ENCODE data around the gene MIGA1.

Gene MIGA1

DNA sequence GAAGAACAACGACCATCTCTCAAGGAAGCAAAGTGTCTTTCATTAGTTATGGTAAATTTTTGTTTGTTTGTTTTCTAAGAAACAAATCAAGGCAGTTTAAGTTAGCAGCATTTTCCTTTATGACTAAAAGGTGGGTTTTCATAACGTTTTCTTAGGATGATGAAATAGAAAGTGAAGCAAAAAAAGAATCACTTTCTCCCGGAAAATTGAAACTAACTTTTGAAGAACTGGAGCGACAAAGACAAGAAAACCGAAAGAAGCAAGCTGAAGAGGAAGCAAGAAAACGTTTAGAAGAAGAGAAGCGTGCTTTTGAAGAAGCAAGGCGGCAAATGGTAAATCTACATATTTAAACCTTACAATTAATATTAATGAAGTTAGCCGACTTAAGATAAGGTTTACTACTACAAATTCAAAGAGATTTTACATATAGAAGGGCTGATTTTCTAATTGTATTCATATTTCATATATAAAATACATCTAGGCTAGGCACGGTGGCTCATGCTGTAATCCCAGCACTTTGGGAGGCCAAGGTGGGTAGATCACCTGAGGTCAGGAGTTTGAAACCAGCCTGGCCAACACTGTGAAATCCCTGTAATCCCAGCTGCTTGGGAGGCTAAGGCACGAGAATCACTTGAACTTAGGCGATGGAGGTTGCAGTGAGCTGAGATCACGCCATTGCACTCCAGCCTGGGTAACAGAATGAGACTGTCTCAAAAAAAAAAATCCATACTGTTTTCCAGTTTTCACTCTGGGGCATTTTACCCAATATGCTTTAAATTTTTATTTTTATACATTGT, 147.3 kb downstream of the MIGA1 start:
- H3K27me3 ChIP-seq (ENCODE audit: control insufficient read depth, low read length), result peaks cover 14% of the 10 kb centered on the region
- H3K4me2 ChIP-seq (ENCODE audit: low read length), result peak overlapping the region; percentile 54
- peak overlapping the region; percentile 40 for H3K4me3 ChIP-seq (ENCODE audit: low read length)
- H3K9me3 ChIP-seq (ENCODE audit: control insufficient read depth, insufficient read depth, low read length), result no peaks in the 10 kb centered on the region
- H3K79me2 ChIP-seq (ENCODE audit: control insufficient read depth, low read length), result no peaks in the 10 kb centered on the region
- no peaks in the 10 kb centered on the region for H4K20me1 ChIP-seq (ENCODE audit: control insufficient read depth, insufficient read depth, low read depth, low read length)
- H3K36me3 ChIP-seq (ENCODE audit: control insufficient read depth, low read length), result no peaks in the 10 kb centered on the region
- TF ChIP-seq, protein P1, sequence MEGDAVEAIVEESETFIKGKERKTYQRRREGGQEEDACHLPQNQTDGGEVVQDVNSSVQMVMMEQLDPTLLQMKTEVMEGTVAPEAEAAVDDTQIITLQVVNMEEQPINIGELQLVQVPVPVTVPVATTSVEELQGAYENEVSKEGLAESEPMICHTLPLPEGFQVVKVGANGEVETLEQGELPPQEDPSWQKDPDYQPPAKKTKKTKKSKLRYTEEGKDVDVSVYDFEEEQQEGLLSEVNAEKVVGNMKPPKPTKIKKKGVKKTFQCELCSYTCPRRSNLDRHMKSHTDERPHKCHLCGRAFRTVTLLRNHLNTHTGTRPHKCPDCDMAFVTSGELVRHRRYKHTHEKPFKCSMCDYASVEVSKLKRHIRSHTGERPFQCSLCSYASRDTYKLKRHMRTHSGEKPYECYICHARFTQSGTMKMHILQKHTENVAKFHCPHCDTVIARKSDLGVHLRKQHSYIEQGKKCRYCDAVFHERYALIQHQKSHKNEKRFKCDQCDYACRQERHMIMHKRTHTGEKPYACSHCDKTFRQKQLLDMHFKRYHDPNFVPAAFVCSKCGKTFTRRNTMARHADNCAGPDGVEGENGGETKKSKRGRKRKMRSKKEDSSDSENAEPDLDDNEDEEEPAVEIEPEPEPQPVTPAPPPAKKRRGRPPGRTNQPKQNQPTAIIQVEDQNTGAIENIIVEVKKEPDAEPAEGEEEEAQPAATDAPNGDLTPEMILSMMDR (IDR thresholded peaks at IDR 0.05; ENCODE audit: low read depth, low read length, poor library complexity, severe bottlenecking), result no peak
- TF ChIP-seq EZH2phosphoT487 (IDR thresholded peaks at IDR 0.05; ENCODE audit: borderline replicate concordance, low read length), result no peak
- H3K4me1 ChIP-seq (ENCODE audit: control insufficient read depth, low read length), result no peaks in the 10 kb centered on the region
- H3K27ac ChIP-seq (ENCODE audit: low read depth, low read length), result no peak overlapping the region
- H3K9me2 ChIP-seq (replicated peaks; ENCODE audit: control insufficient read depth, low read length), result no peaks in the 10 kb centered on the region
- H3F3A ChIP-seq (ENCODE audit: control insufficient read depth, insufficient read depth), result no peaks in the 10 kb centered on the region

DNA sequence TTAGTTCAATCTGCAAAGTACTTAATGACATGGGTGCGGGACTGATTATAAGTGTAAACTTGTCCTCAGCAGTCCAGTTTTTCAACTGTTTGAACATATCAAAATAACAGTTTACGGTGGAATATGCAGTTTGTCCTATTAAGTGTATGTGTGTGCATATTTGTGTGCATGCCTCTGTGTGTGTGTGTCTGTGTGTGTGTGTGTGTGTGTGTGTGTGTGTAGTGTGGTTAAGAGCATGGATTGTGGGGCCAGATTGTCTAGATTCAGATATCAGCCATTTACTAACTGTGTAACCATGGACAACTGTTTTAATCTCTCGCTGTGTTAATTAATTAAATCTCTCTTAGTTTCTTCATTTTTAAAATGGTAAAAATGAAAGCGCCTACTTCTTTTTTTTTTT, 148.0 kb downstream of the MIGA1 start:
- Histone ChIP-seq H3K27ac (ENCODE audit: low read depth, low read length) (no peak overlapping the region), H3K9me2 (replicated peaks; ENCODE audit: control insufficient read depth, low read length) (no peaks in the 10 kb centered on the region), H3K36me3 (ENCODE audit: control insufficient read depth, low read length) (no peaks in the 10 kb centered on the region), H3K27me3 (ENCODE audit: control insufficient read depth, low read length) (peaks cover 14% of the 10 kb centered on the region), H4K20me1 (ENCODE audit: control insufficient read depth, insufficient read depth, low read depth, low read length) (no peaks in the 10 kb centered on the region), H3K9me3 (ENCODE audit: control insufficient read depth, insufficient read depth, low read length) (no peaks in the 10 kb centered on the region), H3K4me3 (ENCODE audit: low read length) (no peak overlapping the region), H3F3A (ENCODE audit: control insufficient read depth, insufficient read depth) (no peaks in the 10 kb centered on the region), H3K4me2 (ENCODE audit: low read length) (no peak overlapping the region), H3K4me1 (ENCODE audit: control insufficient read depth, low read length) (no peaks in the 10 kb centered on the region), H3K79me2 (ENCODE audit: control insufficient read depth, low read length) (no peaks in the 10 kb centered on the region)
- no peak for TF ChIP-seq EZH2phosphoT487 (IDR thresholded peaks at IDR 0.05; ENCODE audit: borderline replicate concordance, low read length)
